GM21576 (cell line): ENCODE results near the gene LSP1.
"Not testable (repeated sequence)": the region's sequence is repeated elsewhere in the genome, so short reads cannot be mapped to it uniquely, and the experiment has no call there.

ENCODE experiments used
- ATAC-seq: cut with Tn5 transposase; IDR thresholded peaks from one replicate; pipeline ENCODE4 v1.9.1; 2021; ENCODE audit warnings: mild to moderate bottlenecking, moderate library complexity; ENCODE audit not compliant: unreplicated experiment

LSP1 gene

GRCh38 chr11:1937616-1938342, 84.9 kb downstream of the LSP1 start:
- no peak for ATAC-seq

GRCh38 chr11:1938343-1939005, 85.6 kb downstream of the LSP1 start:
- no peak for ATAC-seq

- no peak for ATAC-seq
These were observed 86.2 kb downstream of the LSP1 start for GRCh38 chr11:1939006-1939625.

- ATAC-seq = not testable (repeated sequence)
These were observed 86.9 kb downstream of the LSP1 start for GRCh38 chr11:1939788-1940187.
